Loucy (cell line): ENCODE results near the gene CD82.

Experiments used
- EZH2phosphoT487 ChIP-seq: fragments of 200-600 bp; IDR thresholded peaks from 2 replicates; pipeline ENCODE4 v1.6.1; 2018; ENCODE audit warnings: antibody characterized with exemption, mild to moderate bottlenecking, moderate library complexity, borderline replicate concordance
- TF ChIP-seq, protein P1 (sequence below): fragments of 200-600 bp; sonication (generic); conservative IDR thresholded peaks from 2 replicates; pipeline ENCODE4 v1.5.1; 2014; ENCODE audit warnings: mild to moderate bottlenecking, antibody characterized with exemption, low read length

DNA sequence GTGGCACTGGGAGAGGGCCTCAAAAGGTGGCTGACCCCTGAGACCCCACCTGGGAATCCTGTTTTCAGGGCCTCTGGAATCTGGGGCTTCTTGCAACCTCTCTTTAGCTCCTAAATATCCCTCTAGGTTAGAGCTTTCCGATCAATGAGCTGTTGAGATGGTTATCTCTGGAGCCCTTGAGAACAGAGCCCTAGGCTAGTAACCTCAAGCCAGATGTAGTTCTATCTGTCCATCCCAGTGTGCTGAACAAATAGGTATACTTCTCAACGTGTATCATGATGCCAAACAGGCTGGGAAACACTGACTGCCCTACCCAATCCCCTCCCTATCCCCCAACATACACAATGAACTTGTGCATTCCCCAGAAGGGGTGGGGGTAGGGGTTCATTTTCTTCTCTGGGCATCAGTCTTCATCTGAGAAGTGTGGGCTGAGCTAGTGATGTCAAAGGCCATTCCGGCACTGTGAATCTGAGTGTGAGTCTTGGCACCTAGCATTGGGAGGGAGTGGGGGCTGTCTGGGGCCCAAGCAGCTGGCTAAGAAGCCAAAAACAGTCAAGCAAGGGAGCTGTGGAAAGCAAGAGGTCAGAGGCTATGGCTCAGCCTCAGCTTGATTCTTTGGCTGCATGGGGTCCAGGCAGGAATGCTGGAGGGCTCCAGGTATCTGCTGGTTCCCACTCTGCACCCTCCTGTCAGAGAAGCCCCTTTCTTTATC lies 17.3 kb downstream of the CD82 start:
- TF ChIP-seq, protein P1, sequence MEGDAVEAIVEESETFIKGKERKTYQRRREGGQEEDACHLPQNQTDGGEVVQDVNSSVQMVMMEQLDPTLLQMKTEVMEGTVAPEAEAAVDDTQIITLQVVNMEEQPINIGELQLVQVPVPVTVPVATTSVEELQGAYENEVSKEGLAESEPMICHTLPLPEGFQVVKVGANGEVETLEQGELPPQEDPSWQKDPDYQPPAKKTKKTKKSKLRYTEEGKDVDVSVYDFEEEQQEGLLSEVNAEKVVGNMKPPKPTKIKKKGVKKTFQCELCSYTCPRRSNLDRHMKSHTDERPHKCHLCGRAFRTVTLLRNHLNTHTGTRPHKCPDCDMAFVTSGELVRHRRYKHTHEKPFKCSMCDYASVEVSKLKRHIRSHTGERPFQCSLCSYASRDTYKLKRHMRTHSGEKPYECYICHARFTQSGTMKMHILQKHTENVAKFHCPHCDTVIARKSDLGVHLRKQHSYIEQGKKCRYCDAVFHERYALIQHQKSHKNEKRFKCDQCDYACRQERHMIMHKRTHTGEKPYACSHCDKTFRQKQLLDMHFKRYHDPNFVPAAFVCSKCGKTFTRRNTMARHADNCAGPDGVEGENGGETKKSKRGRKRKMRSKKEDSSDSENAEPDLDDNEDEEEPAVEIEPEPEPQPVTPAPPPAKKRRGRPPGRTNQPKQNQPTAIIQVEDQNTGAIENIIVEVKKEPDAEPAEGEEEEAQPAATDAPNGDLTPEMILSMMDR: no peak
- TF ChIP-seq EZH2phosphoT487: no peak
